Measurements from ENCODE around the gene BANF1. TPM values are rescaled to one million over a fixed set of nuclear protein-coding genes. Genes with fewer than 3 reads are reported as not detected.

Gene BANF1
- total RNA-seq, 4 donors from 2014 or later = 23.9 to 68.9 (median 51.0) TPM

- H3K4me3 ChIP-seq = peak within 1 kb of the TSS in 1 of 4 donors; percentile 28
Observed at GRCh38 chr11:66048547-66049323, 46.4 kb downstream of the BANF1 start, which contains the start of gene GAL3ST3. Gene GAL3ST3 (minus strand): TSS chr11:66049161. CDS start chr11:66045415, 3,746 bp downstream.

GRCh38 chr11:66050581-66051231, 48.4 kb downstream of the BANF1 start:
- H3K27ac ChIP-seq = peak overlapping the region; percentile 85 to 95 (median 92)

More at GRCh38 chr11:66048547-66049323, 46.4 kb downstream of the BANF1 start, which contains the start of gene GAL3ST3:
- Histone ChIP-seq H3K4me1 (peaks cover 0 to 38% (median 19%) of the 10 kb centered on the region in 4 donors), H3K27me3 (peaks cover 0 to 23% of the 10 kb centered on the region in 2 donors), H3K27ac (peak within 1 kb of the TSS in 3 of 4 donors; percentile 18 to 51 (median 22)), H3K36me3 (peaks cover 0 to 2% (median 0%) of the 10 kb centered on the region in 3 donors), H3K9me3 (no peaks in the 10 kb centered on the region)
- TF ChIP-seq POLR2A (IDR thresholded peaks at IDR 0.05) (no peak), EP300 (IDR thresholded peaks at IDR 0.05) (no peak)
- TF ChIP-seq, protein P1, sequence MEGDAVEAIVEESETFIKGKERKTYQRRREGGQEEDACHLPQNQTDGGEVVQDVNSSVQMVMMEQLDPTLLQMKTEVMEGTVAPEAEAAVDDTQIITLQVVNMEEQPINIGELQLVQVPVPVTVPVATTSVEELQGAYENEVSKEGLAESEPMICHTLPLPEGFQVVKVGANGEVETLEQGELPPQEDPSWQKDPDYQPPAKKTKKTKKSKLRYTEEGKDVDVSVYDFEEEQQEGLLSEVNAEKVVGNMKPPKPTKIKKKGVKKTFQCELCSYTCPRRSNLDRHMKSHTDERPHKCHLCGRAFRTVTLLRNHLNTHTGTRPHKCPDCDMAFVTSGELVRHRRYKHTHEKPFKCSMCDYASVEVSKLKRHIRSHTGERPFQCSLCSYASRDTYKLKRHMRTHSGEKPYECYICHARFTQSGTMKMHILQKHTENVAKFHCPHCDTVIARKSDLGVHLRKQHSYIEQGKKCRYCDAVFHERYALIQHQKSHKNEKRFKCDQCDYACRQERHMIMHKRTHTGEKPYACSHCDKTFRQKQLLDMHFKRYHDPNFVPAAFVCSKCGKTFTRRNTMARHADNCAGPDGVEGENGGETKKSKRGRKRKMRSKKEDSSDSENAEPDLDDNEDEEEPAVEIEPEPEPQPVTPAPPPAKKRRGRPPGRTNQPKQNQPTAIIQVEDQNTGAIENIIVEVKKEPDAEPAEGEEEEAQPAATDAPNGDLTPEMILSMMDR (IDR thresholded peaks at IDR 0.05) = no peak
- DNase-seq (ENCODE audit: low spot score in 2 of 2) = no peak
- WGBS, 2 donors = 8 to 12% methylated on average over 26 to 36 of the region's 39 CpGs

GRCh38 chr11:66051371-66051765, 49.1 kb downstream of the BANF1 start:
- Histone ChIP-seq H3K27ac (peak overlapping the region; percentile 85 to 95 (median 92)), H3K4me1 (peaks cover 0 to 55% (median 16%) of the 10 kb centered on the region in 4 donors), H3K9me3 (no peaks in the 10 kb centered on the region), H3K36me3 (peaks cover 0 to 28% (median 4%) of the 10 kb centered on the region in 3 donors), H3K4me3 (peak overlapping the region; percentile 72 to 94 (median 88)), H3K27me3 (peaks cover 0 to 22% of the 10 kb centered on the region in 2 donors)
- no peak for DNase-seq (ENCODE audit: low spot score in 2 of 2)
- TF ChIP-seq POLR2A (IDR thresholded peaks at IDR 0.05) = no peak
- TF ChIP-seq, protein P1 (IDR thresholded peaks at IDR 0.05) = no peak
- TF ChIP-seq EP300 (IDR thresholded peaks at IDR 0.05) = no peak
- 7 to 13% methylated on average over 12 of the region's 12 CpGs for WGBS, 2 donors

More at GRCh38 chr11:66050581-66051231, 48.4 kb downstream of the BANF1 start:
- Histone ChIP-seq H3K9me3 (no peaks in the 10 kb centered on the region), H3K4me1 (peaks cover 0 to 51% (median 16%) of the 10 kb centered on the region in 4 donors), H3K36me3 (peaks cover 0 to 22% (median 4%) of the 10 kb centered on the region in 3 donors), H3K27me3 (peaks cover 0 to 23% of the 10 kb centered on the region in 2 donors), H3K4me3 (peak overlapping the region in 1 of 4 donors; percentile 90)
- TF ChIP-seq EP300 (IDR thresholded peaks at IDR 0.05) (no peak), POLR2A (IDR thresholded peaks at IDR 0.05) (no peak)
- TF ChIP-seq, protein P1 (IDR thresholded peaks at IDR 0.05) = no peak
- DNase-seq (ENCODE audit: low spot score in 2 of 2) = no peak
- 66 to 72% methylated on average over 5 of the region's 5 CpGs for WGBS, 2 donors

DNA sequence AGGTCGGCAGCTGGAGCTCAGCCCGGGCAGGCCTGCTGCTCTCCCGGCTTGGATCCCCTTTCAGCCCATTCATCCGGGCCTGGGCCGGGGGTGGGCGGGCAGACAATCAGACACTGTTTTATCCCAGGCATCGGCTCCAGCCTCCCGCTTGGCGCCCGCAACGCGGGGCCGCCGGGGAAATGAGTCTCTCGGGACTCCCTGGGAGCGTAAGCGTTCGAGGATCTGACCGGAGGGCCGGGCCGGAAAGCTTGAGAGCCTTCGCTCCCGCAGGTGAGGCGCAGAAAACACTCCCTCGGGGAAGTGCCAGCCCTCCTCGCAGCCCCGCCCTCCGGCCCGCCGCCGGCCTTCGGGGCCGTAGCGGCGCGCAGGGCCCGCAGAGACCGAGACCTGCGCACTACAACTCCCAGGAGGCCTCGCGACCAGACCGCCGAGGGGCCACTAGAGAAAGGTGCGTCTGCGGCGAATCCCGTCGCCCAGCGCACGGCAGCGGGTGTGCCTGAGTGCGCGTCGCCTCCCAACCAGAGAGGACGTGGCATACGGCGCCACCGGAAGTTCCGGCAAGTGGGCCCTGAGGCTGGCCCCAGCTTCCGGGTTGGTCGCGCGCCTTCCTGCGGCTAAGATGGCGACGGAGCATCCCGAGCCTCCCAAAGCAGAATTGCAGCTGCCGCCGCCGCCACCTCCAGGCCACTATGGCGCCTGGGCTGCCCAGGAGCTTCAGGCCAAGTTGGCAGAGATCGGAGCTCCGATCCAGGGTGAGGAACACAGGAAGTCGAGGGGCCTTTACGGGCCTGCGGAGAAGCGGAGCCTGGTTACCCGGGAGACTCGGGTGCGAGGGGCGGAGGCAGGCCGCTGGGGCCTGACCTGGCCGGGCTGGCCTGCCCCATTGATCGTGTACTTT, 49.7 kb downstream of the BANF1 start, which contains the start of gene SF3B2:
Gene SF3B2, plus strand, starts transcription at position 599 of the 898 bp plus-strand sequence. Its CDS starts 21 bp downstream, at position 620.
- Histone ChIP-seq H3K36me3 (peaks cover 0 to 35% (median 11%) of the 10 kb centered on the region in 3 donors), H3K4me1 (peaks cover 0 to 55% (median 16%) of the 10 kb centered on the region in 4 donors), H3K4me3 (peak within 1 kb of the TSS; percentile 85 to 98 (median 92)), H3K27ac (peak within 1 kb of the TSS; percentile 85 to 95 (median 92)), H3K9me3 (no peaks in the 10 kb centered on the region), H3K27me3 (peaks cover 0 to 19% of the 10 kb centered on the region in 2 donors)
- peak; percentile 45 to 71 for TF ChIP-seq POLR2A (IDR thresholded peaks at IDR 0.05)
- TF ChIP-seq, protein P1 (IDR thresholded peaks at IDR 0.05) = peak in 1 of 5 experiments; percentile 45
- TF ChIP-seq EP300 (IDR thresholded peaks at IDR 0.05) = peak; percentile 94 to 95
- DNase-seq (ENCODE audit: low spot score in 2 of 2) = peak; percentile 89 to 91
- 0 to 1% methylated on average over 27 to 37 of the region's 84 CpGs for WGBS, 2 donors
